Measurements from ENCODE around the gene CCDC9.

DNA sequence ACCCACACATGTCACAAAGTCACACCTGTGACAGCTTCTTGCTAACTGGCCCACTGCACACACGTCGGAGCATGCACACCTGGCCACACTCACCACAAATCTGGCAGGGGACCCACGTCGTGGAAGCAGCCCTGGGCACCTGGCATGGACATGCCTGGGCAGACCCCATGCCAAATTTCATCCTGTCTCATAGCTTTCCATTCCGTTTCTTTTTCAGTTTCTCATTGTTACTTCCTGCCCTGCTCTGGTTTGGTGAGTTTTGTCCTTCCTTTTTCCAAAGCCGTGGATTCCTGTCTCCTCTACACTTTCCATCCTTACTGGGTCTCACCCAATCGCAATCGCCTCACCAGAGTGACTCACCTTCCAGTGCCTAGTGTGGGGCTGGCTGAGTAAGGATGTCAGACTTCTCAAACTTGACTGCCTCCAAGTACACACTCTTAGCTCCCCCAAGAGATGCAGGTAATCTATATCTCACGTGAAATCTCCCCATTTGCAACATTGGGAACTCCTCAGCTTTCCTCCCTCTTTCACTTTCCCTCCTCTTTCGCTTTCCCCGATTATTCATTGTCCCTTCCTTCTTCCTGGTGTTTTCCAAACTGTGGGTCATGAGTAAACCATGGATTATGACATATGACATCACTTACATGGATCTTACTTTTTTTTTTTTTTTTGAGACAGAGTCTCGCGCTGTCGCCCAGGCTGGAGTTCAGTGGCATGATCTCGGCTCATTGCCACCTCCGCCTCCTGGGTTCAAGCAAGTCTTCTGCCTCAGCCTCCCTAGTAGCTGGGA, 23.7 kb upstream of the CCDC9 start:
- TF ChIP-seq TAF1 (IDR thresholded peaks at IDR 0.05; ENCODE audit: borderline replicate concordance, low read depth, low read length) = no peak
- no peak for TF ChIP-seq POLR2A (IDR thresholded peaks at IDR 0.05; ENCODE audit: low read depth, low read length)
- peak; percentile 42; the same call in 1 of the 2 replicates for TF ChIP-seq POLR2AphosphoS5 (IDR thresholded peaks at IDR 0.05; ENCODE audit: low read depth, low read length)

Data from GM12892 (cell line).